COR-L47 (cell line): Measurements from ENCODE around the gene HIVEP3.

ENCODE experiments used
- DNase-seq: peaks from one replicate; lab custom pipeline; 2025; lab: John Stamatoyannopoulos, UW

HIVEP3 gene

DNA sequence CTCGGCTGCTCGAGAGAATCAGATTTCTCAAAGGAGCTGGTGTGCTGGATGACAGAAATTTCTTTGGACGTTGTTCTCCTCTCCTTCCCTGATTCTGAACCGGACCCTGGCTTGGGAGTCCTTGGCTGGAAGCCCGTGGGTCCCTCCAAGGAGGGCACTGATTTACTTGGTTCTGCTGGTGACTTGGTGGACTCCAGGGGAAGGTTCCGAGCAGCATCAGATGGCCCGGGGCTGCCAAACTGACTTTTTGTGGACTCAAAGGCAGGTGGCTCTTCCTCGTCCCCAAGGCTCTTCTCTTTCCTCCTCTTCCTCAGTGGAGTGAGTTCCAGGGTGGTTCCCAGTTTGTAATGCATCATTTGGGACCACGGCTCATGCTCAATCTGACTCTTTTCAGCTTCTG lies 336.4 kb downstream of the HIVEP3 start:
- no peak for DNase-seq

DNA sequence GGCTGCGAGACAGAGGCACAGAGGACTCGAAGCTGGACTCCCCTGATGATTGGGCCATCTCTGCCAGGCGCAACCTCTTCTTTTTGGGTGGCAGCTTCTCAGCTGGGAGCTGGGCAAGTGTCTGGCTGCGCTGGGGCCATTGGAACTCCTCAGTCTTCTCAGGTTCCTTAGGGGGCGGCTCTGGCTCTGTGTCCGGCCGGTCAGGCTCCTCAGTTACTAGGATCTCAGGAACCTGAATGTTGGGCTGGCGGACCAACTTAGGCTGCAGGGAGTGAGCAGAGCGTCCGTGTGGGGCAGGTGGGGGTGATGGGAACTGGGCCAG lies 336.8 kb downstream of the HIVEP3 start:
- no peak for DNase-seq

DNA sequence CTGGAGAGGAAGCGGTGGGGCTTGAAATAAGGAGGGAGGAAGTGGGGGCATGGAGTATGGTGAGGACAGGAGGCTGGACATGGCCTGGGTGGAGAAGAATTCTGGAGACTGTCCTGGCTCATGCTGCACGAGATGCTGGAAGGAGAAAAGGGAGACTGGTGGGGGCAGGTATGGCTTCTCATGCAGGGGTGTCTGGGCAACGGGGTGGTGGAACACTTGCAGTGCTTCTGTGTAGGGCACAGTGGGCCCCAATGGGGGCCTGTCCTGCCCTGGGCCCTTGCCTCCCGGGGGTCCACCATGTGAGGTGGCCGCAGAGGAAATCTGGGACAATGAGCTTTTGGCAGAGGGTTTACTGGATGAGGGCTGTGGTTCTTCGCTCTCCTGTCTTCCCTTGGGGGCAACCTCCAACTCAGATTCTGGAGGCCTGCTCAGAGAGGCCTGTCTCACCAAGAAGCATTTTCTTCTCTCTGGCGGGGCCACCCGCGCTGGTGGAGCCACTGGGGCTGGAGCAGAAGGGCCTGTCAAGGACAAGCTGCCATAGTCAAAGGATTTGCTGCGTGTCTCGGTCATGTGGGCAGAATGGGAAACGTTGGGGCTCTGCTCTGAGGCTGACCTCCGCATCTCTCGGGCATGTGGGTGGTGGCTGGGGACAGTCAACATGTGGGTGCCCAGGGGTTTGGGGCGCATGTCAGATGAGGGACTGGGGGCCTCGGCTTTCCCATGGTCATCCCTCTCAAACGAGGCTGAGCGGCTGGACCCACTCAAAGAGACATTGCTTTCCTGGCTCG lies 337.3 kb downstream of the HIVEP3 start:
- DNase-seq, result no peak

GRCh38 chr1:41580520-41581172 lies 338.1 kb downstream of the HIVEP3 start:
- DNase-seq, result no peak

- no peak for DNase-seq
Measured at GRCh38 chr1:41580021-41580420, 338.7 kb downstream of the HIVEP3 start.

DNA sequence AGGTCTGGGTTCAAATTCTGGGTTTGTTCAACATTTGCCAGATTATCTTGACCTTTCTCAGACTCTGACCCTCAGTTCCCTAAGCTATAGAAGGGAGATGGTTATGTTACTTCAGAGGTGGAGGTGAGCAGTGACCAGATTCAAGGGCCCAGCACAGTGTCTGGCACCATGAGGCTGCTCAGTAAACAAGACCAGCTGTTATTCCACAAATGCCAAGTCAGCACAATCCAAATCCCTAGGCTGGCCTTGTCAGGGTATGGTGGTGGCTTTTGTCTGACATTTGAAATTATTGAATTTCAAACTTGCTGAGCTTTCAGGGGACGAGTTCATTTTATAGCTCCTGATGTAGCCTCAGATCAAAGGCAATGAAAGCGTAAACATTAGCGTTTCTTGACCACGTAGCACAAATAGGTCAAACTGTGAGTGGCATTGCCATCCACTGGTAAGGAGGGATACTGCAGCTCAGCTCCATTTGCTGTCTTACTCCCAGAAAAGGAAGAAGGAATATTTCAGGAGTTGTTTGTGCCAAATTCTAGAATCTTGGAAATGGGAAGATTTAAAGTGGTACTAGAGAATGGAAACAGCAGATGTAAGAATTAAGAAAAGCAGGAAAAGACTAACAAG lies 339.9 kb downstream of the HIVEP3 start:
- no peak for DNase-seq

DNA sequence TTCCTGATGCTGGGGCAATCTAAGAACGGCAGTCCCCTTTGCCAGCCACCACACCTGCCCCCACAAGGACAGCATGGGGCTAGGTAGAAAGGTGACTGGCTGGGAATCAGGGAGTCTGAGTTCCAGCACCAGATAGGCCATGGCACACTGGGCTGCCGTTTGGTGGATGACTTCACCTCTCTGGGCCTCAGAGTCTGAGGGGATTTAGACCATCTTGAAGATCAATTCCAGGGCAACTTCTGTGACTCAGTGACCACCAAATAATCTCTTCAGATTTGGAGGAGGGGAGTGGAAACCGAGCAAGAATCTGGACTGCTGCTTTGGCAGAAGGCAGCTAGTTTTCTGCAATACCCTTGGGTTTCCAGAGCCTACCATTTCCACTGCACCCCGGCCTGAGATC lies 342.1 kb downstream of the HIVEP3 start:
- DNase-seq, result no peak

DNA sequence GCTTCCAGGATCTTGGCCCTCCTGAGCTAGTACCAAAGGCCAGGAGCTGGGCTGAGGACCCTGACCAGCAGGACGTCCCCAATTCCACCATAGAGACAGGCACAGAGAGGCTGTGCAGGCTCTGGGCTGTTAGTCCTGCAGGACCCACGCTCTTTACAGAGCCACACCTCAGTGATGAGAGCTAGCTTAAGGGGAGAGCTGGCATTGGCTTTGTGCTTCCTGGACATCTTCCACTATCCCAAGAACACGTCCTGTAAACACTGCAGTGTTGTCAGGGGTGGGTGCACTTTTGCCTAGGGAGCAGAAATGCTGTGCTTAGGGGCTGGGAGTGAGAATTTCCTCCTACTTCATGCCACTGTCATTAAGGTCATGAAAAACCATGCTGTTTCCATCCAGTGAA lies 342.5 kb downstream of the HIVEP3 start:
- no peak for DNase-seq

DNA sequence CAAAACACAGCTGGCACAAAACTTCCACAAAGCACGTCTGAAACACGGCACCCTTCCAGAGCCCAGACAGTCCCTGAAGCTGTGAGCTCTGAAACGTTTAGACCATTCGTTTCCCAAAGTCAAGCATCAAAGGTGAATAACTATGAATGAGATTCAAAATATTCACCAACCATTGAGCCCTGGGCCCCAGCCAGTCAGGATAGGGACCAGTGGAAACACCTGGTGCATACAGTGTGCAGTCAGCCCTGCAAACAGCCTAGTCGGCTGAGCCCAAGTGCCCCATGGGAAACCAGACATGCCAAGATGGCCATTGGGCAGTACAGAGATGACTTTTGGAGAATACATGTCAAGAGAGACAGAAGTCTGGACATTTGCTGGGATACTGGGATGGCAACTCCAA lies 343.9 kb downstream of the HIVEP3 start:
- DNase-seq, result no peak

GRCh38 chr1:41573785-41574713 lies 344.7 kb downstream of the HIVEP3 start:
- peak; percentile 84 for DNase-seq

- DNase-seq, result no peak
Measured at GRCh38 chr1:41573194-41573593, 345.5 kb downstream of the HIVEP3 start.

- no peak for DNase-seq
Measured at GRCh38 chr1:41572224-41572623, 346.5 kb downstream of the HIVEP3 start.

- no peak for DNase-seq
Measured at GRCh38 chr1:41571041-41571440, 347.7 kb downstream of the HIVEP3 start.

DNA sequence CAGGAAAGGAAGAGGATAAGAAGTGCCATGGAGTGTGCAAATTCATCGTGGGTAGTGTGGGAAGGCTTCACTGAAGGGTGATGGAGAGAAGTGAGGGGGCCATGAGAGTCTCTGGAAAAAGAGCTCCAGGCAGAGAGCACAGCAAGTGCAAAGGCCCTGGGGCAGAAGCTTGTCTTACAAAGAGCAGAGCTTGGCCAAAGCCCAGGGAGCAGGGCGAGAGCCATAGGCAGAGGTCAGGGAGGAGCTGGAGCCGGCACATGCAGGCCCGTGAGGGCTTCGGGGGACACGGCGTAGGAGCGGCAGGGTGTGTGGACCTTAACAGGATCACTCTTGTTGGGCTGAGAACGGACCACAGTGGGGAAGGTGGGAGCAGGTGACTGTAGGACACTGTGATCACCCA lies 350.5 kb downstream of the HIVEP3 start:
- no peak for DNase-seq

DNA sequence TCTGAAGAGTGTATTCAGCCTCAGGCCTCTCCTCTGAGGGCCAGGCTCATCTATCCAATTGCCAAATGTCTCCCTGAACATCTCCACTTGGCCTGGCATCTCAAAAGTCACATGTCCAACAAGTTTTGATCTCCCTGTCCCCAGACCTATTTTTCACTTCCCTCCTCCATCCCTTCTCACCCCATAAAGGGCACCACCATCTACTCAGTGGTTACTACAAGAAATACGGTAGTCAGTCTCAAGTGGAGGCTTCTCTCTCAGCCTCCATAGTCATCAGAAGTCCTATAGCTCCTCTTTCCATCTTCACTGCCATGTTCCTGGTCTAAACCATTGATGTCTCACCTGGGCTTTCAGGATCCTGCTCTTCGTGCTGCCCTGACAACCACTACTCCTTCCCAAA lies 351.8 kb downstream of the HIVEP3 start:
- no peak for DNase-seq

DNA sequence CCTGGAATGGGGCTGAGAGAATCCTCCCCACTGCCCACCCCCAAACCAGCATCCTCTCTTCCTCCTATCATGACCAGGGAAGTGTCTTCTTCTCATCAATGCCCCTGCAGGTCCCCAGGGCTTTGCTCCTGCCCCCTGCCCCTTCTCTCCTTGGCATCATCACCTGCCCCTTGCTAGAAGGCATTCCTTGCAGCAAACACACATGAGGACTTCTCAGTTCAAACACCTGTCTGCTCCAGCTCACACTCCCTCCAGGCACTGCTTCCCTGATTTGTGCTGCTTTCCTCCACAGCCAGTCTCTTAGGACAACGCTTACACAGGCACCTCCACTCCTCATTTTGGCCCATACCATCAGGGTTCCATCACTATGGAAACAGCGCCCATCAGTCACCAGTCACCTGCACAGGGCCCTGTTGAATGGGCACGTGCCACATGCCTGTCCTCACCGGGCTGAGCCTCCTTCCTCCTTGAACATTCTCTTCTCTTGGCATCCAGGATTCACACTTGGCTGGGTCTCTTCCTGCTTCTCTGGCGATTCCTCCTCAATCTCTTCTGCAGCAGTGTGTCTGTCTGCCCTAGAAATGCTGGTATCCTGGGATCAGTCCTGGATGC lies 352.3 kb downstream of the HIVEP3 start:
- DNase-seq, result no peak

- no peak for DNase-seq
Measured at GRCh38 chr1:41564741-41565475, 353.8 kb downstream of the HIVEP3 start.

DNA sequence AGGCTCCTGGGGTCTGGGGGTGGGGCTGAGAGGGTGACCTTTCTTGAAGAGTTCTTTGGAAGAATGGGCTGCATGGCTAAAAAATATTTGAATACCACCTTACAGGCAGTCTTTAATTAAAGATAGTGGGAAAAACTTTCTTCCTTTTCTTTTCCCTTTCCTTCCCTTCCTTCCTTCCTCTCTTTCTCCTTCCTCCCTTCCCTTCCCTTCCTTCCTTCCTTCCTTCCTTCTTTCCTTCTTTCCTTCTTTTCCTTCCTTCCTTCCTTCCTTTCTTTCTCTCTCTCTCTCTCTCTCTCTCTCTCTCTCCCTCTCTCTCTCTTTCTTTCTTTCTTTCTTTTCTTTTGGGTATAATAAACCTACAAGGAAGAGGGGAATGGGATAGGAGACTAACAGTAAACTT lies 356.4 kb downstream of the HIVEP3 start:
- no peak for DNase-seq

GRCh38 chr1:41560931-41561330 lies 357.8 kb downstream of the HIVEP3 start:
- no peak for DNase-seq

GRCh38 chr1:41560496-41560895 lies 358.2 kb downstream of the HIVEP3 start:
- DNase-seq, result no peak

- no peak for DNase-seq
Measured at GRCh38 chr1:41559331-41559730, 359.4 kb downstream of the HIVEP3 start.
